Measurements from ENCODE around the gene FNDC3B.

The FNDC3B gene

GRCh38 chr3:172155897-172156585 is 116.7 kb downstream of the FNDC3B start:
- DNase-seq (ENCODE audit: low spot score): no peak
- Histone ChIP-seq H3K27ac (peak overlapping the region; percentile 12 to 94), H3K4me3 (no peak overlapping the region)
- no peak for TF ChIP-seq CTCF (IDR thresholded peaks at IDR 0.05)

- no peak overlapping the region for H3K4me3 ChIP-seq
- no peak for TF ChIP-seq CTCF (IDR thresholded peaks at IDR 0.05)
- no peak for DNase-seq (ENCODE audit: low spot score)
- peak overlapping the region; percentile 12 to 37 for H3K27ac ChIP-seq
Measured at GRCh38 chr3:172156586-172156955, 117.2 kb downstream of the FNDC3B start.

GRCh38 chr3:172157564-172158258 is 118.3 kb downstream of the FNDC3B start:
- no peak overlapping the region for H3K27ac ChIP-seq

GRCh38 chr3:172158741-172159140 is 119.4 kb downstream of the FNDC3B start:
- H3K4me3 ChIP-seq: no peak overlapping the region
- H3K27ac ChIP-seq: no peak overlapping the region
- no peak for DNase-seq (ENCODE audit: low spot score)
- TF ChIP-seq CTCF (IDR thresholded peaks at IDR 0.05): no peak

More at GRCh38 chr3:172157564-172158258, 118.3 kb downstream of the FNDC3B start:
- DNase-seq (ENCODE audit: low spot score): no peak
- TF ChIP-seq CTCF (IDR thresholded peaks at IDR 0.05): no peak
- no peak overlapping the region for H3K4me3 ChIP-seq

- DNase-seq (ENCODE audit: low spot score): no peak
- Histone ChIP-seq H3K27ac (peak overlapping the region in 1 of 2 donors; percentile 60), H3K4me3 (no peak overlapping the region)
- no peak for TF ChIP-seq CTCF (IDR thresholded peaks at IDR 0.05)
Measured at GRCh38 chr3:172159376-172159775, 120.0 kb downstream of the FNDC3B start.

- TF ChIP-seq CTCF (IDR thresholded peaks at IDR 0.05): no peak
- peak; percentile 76 for DNase-seq (ENCODE audit: low spot score)
- H3K4me3 ChIP-seq: no peak overlapping the region
- peak overlapping the region; percentile 60 for H3K27ac ChIP-seq
Measured at GRCh38 chr3:172159962-172160538, 120.7 kb downstream of the FNDC3B start.

Measured in coronary artery (tissue), 2 donors.